Measurements from ENCODE around the gene FOSL1. TPM values are rescaled to one million over a fixed set of nuclear protein-coding genes. Genes with fewer than 3 reads are reported as not detected.
A peak's percentile ranks its signal among the peaks of the same experiment; 100 is the strongest.

The FOSL1 gene
- total RNA-seq, 1 donor from 2014 or later, result not detected

DNA sequence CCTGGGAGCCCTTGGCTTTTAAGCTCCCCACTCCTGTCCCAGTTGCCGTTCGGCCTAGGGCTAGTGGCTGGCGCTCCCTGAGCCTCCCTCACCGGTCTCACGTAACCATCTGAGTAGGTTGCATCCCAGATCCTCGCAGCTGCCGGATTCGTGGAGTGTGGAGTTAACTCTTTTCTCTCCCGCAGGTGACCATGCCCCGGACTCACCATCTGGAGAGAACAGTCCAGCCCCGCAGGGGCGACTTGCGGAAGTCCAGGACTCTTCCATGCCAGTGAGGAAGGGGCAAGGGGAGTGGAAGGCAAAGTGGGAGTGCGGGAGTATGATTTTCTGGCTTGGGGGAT, 39.1 kb downstream of the FOSL1 start:
- Histone ChIP-seq H3K79me2 (ENCODE audit: low read depth) (peaks cover 34% of the 10 kb centered on the region), H2AFZ (replicated peaks) (no peak overlapping the region), H3K36me3 (no peaks in the 10 kb centered on the region), H3K4me3 (peak overlapping the region; percentile 87), H4K20me1 (ENCODE audit: low read depth) (peaks cover 22% of the 10 kb centered on the region), H3K9me3 (ENCODE audit: low read depth) (no peaks in the 10 kb centered on the region), H3K4me2 (peak overlapping the region; percentile 90), H3K27ac (no peak overlapping the region), H3K4me1 (peaks cover 10% of the 10 kb centered on the region), H3K27me3 (no peaks in the 10 kb centered on the region), H3F3A (ENCODE audit: low read depth) (peaks cover 49% of the 10 kb centered on the region), H3K9ac (peak overlapping the region; percentile 63)
- no peak for TF ChIP-seq EZH2 (IDR thresholded peaks at IDR 0.05)
- Mint-ChIP-seq H3K36me3 (peaks cover 17% of the 10 kb centered on the region), H3K27ac (peak overlapping the region; percentile 95), H3K9me3 (peaks cover 3% of the 10 kb centered on the region), H3K27me3 (ENCODE audit: insufficient read depth, low read depth) (peaks cover 22% of the 10 kb centered on the region), H3K4me3 (peak overlapping the region; percentile 95), H3K4me1 (peaks cover 27% of the 10 kb centered on the region)
- peak; percentile 43 for DNase-seq (ENCODE audit: low spot score)

DNA sequence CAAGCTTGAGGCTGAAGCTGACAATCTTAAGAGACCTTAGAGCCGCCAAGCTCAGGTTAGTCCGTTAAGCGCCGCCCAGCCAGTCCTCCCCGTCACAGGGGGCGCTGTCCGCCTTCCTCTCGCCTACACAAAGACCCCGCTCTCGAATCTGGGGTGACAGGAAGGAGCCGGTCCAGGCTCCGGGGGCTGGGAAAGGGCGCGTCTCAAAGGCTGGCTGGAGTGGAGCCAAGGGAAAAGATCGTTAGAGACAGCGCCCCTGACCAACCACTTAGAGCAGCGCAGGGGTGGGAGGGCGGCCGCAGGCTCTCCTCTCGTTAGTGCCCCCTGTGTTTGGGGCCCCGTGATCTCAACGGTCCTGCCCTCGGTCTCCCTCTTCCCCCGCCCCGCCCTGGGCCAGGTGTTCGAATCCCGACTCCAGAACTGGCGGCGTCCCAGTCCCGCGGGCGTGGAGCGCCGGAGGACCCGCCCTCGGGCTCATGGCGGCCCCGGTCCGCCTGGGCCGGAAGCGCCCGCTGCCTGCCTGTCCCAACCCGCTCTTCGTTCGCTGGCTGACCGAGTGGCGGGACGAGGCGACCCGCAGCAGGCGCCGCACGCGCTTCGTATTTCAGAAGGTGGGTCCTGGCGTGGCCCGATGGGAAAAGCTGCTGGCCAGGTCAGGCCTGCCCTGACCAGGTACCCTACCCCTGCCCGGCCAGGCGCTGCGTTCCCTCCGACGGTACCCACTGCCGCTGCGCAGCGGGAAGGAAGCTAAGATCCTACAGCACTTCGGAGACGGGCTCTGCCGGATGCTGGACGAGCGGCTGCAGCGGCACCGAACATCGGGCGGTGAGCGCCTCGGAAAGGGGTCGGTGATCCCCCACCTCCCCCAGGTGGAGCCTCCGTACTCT, 39.7 kb downstream of the FOSL1 start, which contains the start of gene MUS81:
MUS81 (plus strand) TSS at position 156 of the 887 bp plus-strand sequence; CDS start at position 477, 321 bp downstream.
- H3K9ac ChIP-seq, result peak within 1 kb of the TSS; percentile 63
- H3K36me3 ChIP-seq, result peaks cover 5% of the 10 kb centered on the region
- H3K27me3 ChIP-seq, result no peaks in the 10 kb centered on the region
- H3K4me2 ChIP-seq, result peak within 1 kb of the TSS; percentile 90
- H3K9me3 Mint-ChIP-seq, result peaks cover 3% of the 10 kb centered on the region
- H3K9me3 ChIP-seq (ENCODE audit: low read depth), result no peaks in the 10 kb centered on the region
- no peak for TF ChIP-seq EZH2phosphoT487 (IDR thresholded peaks at IDR 0.05)
- TF ChIP-seq, protein P1, sequence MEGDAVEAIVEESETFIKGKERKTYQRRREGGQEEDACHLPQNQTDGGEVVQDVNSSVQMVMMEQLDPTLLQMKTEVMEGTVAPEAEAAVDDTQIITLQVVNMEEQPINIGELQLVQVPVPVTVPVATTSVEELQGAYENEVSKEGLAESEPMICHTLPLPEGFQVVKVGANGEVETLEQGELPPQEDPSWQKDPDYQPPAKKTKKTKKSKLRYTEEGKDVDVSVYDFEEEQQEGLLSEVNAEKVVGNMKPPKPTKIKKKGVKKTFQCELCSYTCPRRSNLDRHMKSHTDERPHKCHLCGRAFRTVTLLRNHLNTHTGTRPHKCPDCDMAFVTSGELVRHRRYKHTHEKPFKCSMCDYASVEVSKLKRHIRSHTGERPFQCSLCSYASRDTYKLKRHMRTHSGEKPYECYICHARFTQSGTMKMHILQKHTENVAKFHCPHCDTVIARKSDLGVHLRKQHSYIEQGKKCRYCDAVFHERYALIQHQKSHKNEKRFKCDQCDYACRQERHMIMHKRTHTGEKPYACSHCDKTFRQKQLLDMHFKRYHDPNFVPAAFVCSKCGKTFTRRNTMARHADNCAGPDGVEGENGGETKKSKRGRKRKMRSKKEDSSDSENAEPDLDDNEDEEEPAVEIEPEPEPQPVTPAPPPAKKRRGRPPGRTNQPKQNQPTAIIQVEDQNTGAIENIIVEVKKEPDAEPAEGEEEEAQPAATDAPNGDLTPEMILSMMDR (IDR thresholded peaks at IDR 0.05), result peak; percentile 93
- TF ChIP-seq EZH2 (IDR thresholded peaks at IDR 0.05), result peak; percentile 13
- H3F3A ChIP-seq (ENCODE audit: low read depth), result peaks cover 52% of the 10 kb centered on the region
- peak within 1 kb of the TSS; percentile 87 for H3K4me3 ChIP-seq
- DNase-seq (ENCODE audit: low spot score), result peak; percentile 97
- H3K27ac Mint-ChIP-seq, result peak within 1 kb of the TSS; percentile 100
- H3K4me1 Mint-ChIP-seq, result peaks cover 32% of the 10 kb centered on the region
- peaks cover 23% of the 10 kb centered on the region for H3K36me3 Mint-ChIP-seq
- peak within 1 kb of the TSS; percentile 88 for H3K27ac ChIP-seq
- peaks cover 29% of the 10 kb centered on the region for H4K20me1 ChIP-seq (ENCODE audit: low read depth)
- peaks cover 10% of the 10 kb centered on the region for H3K4me1 ChIP-seq
- peaks cover 23% of the 10 kb centered on the region for H3K27me3 Mint-ChIP-seq (ENCODE audit: insufficient read depth, low read depth)
- peak within 1 kb of the TSS; percentile 20 for H2AFZ ChIP-seq (replicated peaks)
- H3K79me2 ChIP-seq (ENCODE audit: low read depth), result peaks cover 40% of the 10 kb centered on the region
- peak within 1 kb of the TSS; percentile 95 for H3K4me3 Mint-ChIP-seq

DNA sequence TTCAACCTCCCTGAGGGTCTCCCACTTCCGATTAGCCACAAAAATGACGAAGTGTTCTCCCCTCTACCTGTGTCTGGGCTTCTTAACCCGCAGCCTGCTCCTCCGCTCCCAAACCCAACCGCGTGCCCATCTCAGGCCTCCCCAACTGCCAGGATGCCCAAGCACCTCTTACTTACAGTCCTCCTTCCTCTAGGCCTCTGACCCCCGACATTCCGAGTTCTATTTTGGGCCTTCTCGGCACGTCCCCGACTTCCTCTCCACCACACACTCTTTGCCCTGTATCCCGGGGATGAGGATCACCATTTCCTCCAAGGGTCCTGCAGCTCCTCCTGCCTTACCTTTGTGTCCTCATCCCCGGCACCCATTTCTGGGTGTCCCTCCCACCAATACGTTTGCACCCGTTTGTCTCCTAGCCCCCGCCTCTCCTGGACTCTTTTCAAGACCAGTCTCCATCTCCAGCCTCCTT, 40.3 kb downstream of the FOSL1 start:
- H3F3A ChIP-seq (ENCODE audit: low read depth), result peaks cover 59% of the 10 kb centered on the region
- H3K4me2 ChIP-seq, result peak overlapping the region; percentile 90
- no peaks in the 10 kb centered on the region for H3K27me3 ChIP-seq
- peaks cover 23% of the 10 kb centered on the region for H3K27me3 Mint-ChIP-seq (ENCODE audit: insufficient read depth, low read depth)
- peak; percentile 64 for DNase-seq (ENCODE audit: low spot score)
- TF ChIP-seq, protein P1 (IDR thresholded peaks at IDR 0.05), result no peak
- TF ChIP-seq EZH2phosphoT487 (IDR thresholded peaks at IDR 0.05) (no peak), EZH2 (IDR thresholded peaks at IDR 0.05) (no peak)
- H3K4me1 Mint-ChIP-seq, result peaks cover 33% of the 10 kb centered on the region
- H3K4me3 Mint-ChIP-seq, result peak overlapping the region; percentile 95
- H3K79me2 ChIP-seq (ENCODE audit: low read depth), result peaks cover 47% of the 10 kb centered on the region
- peak overlapping the region; percentile 1 for H3K9ac ChIP-seq
- peaks cover 35% of the 10 kb centered on the region for H4K20me1 ChIP-seq (ENCODE audit: low read depth)
- peaks cover 10% of the 10 kb centered on the region for H3K4me1 ChIP-seq
- H3K9me3 ChIP-seq (ENCODE audit: low read depth), result no peaks in the 10 kb centered on the region
- H2AFZ ChIP-seq (replicated peaks), result peak overlapping the region; percentile 20
- peak overlapping the region; percentile 88 for H3K27ac ChIP-seq
- peaks cover 3% of the 10 kb centered on the region for H3K9me3 Mint-ChIP-seq
- peak overlapping the region; percentile 100 for H3K27ac Mint-ChIP-seq
- peaks cover 7% of the 10 kb centered on the region for H3K36me3 ChIP-seq
- peak overlapping the region; percentile 87 for H3K4me3 ChIP-seq
- peaks cover 25% of the 10 kb centered on the region for H3K36me3 Mint-ChIP-seq

Data from neural progenitor cell (in vitro differentiated cells).